IMR-90 (cell line): Measurements from ENCODE around the gene ATP1A3. TPM values are rescaled to one million over a fixed set of nuclear protein-coding genes. Genes with fewer than 3 reads are reported as not detected.

Experiments
- ATAC-seq: fragments of 200-7000 bp; cut with Tn5 transposase; 2 replicates; pipeline ENCODE4 v1.9.1; 2020; ENCODE audit warnings: low read depth, mild to moderate bottlenecking, moderate library complexity
- BruUV-seq: library from RNA; stranded (reverse); fragments of 400-500 nt; replicated peaks from 2 replicates; lab custom pipeline; 2021; lab: Mats Ljungman, UMichigan
- CTCF ChIA-PET: fragments of 300-600 bp; formaldehyde crosslinking; extraction: SDS; loops from one replicate; lab custom pipeline; 2021; ENCODE audit warnings: antibody characterized with exemption; lab: Yijun Ruan, JAX
- POLR2A ChIA-PET: fragments of 300-600 bp; sonication (Branson Sonifier 250); formaldehyde crosslinking; loops from one replicate; lab custom pipeline; 2022; ENCODE audit warnings: antibody characterized with exemption; ENCODE audit not compliant: unreplicated experiment; lab: Charles Lee
- DNase-seq: peaks from one replicate; pipeline ENCODE4 v3.0.0; 2013
- H2AFZ ChIP-seq: replicated peaks from 2 replicates; pipeline ENCODE3; 2013; ENCODE audit warnings: low read length, mild to moderate bottlenecking; ENCODE audit not compliant: poor library complexity
- H2AK5ac ChIP-seq: 2 replicates; pipeline ENCODE4 v1.6.1; 2013; ENCODE audit warnings: low read depth, low read length, inconsistent platforms
- H2AK9ac ChIP-seq: replicated peaks from 2 replicates; pipeline ENCODE3; 2013; ENCODE audit warnings: mild to moderate bottlenecking, low read depth, low read length, moderate library complexity; ENCODE audit not compliant: poor library complexity
- H2BK120ac ChIP-seq: 2 replicates; pipeline ENCODE4 v1.6.1; 2013; ENCODE audit warnings: low read depth, low read length, inconsistent platforms
- H2BK15ac ChIP-seq: 3 replicates; pipeline ENCODE4 v1.6.1; 2013; ENCODE audit warnings: low read depth, low read length, inconsistent platforms
- H2BK20ac ChIP-seq: 2 replicates; pipeline ENCODE4 v1.6.1; 2013; ENCODE audit warnings: low read depth, mild to moderate bottlenecking, inconsistent platforms, low read length, moderate library complexity
- H2BK5ac ChIP-seq: 2 replicates; pipeline ENCODE4 v1.6.1; 2013; ENCODE audit warnings: mild to moderate bottlenecking, low read depth, low read length, inconsistent platforms; ENCODE audit not compliant: poor library complexity, severe bottlenecking
- H3K14ac ChIP-seq: replicated peaks from 2 replicates; pipeline ENCODE4 v1.6.1; 2013; ENCODE audit warnings: low read depth, low read length, inconsistent platforms
- H3K18ac ChIP-seq: 2 replicates; pipeline ENCODE4 v1.6.1; 2013; ENCODE audit warnings: low read depth, low read length, control low read depth
- H3K23ac ChIP-seq: 2 replicates; pipeline ENCODE4 v1.6.1; 2013; ENCODE audit warnings: low read depth, low read length, inconsistent platforms
- H3K27ac ChIP-seq: 2 replicates; pipeline ENCODE4 v1.5.1; 2013; ENCODE audit warnings: mild to moderate bottlenecking, control low read depth, low read length; ENCODE audit not compliant: insufficient read depth
- H3K27me3 ChIP-seq: 2 replicates; pipeline ENCODE4 v1.6.1; 2013; ENCODE audit warnings: low read length; ENCODE audit not compliant: control insufficient read depth, insufficient read depth
- H3K36me3 ChIP-seq: 2 replicates; pipeline ENCODE4 v1.6.1; 2013; ENCODE audit warnings: low read length, mixed read lengths; ENCODE audit not compliant: control insufficient read depth, insufficient read depth
- H3K4ac ChIP-seq: 2 replicates; pipeline ENCODE4 v1.6.1; 2013; ENCODE audit warnings: low read depth, low read length, inconsistent platforms
- H3K4me1 ChIP-seq: 2 replicates; pipeline ENCODE4 v1.6.1; 2013; ENCODE audit warnings: low read length, mixed read lengths; ENCODE audit not compliant: control insufficient read depth, insufficient read depth
- H3K4me2 ChIP-seq: 2 replicates; pipeline ENCODE4 v1.6.1; 2013; ENCODE audit warnings: low read depth, mild to moderate bottlenecking, control low read depth, low read length, moderate library complexity
- H3K4me3 ChIP-seq: 2 replicates; pipeline ENCODE4 v1.5.1; 2013; ENCODE audit warnings: low read depth, mild to moderate bottlenecking, control low read depth, low read length, moderate library complexity; ENCODE audit not compliant: insufficient read depth
- H3K56ac ChIP-seq: 2 replicates; pipeline ENCODE4 v1.6.1; 2013; ENCODE audit warnings: low read length, inconsistent platforms; ENCODE audit not compliant: insufficient read depth; ENCODE audit errors: extremely low read depth
- H3K79me1 ChIP-seq, 2 experiments: 2 replicates each; pipeline ENCODE4 v1.6.1; 2013; ENCODE audit warnings: low read length in 2 of 2, inconsistent platforms in 1 of 2, low read depth in 1 of 2
- H3K9ac ChIP-seq: 2 replicates; pipeline ENCODE4 v1.6.1; 2013; ENCODE audit warnings: low read depth, low read length, control low read depth
- H3K9me1 ChIP-seq: 2 replicates; pipeline ENCODE4 v1.6.1; 2013; ENCODE audit warnings: low read length, inconsistent platforms; ENCODE audit not compliant: insufficient read depth
- H3K9me3 ChIP-seq: 2 replicates; pipeline ENCODE4 v1.6.1; 2013; ENCODE audit warnings: low read length; ENCODE audit not compliant: control insufficient read depth, insufficient read depth
- H4K20me1 ChIP-seq: 2 replicates; pipeline ENCODE4 v1.6.1; 2013; ENCODE audit warnings: low read length, inconsistent platforms; ENCODE audit not compliant: insufficient read depth
- H4K5ac ChIP-seq: 2 replicates; pipeline ENCODE4 v1.6.1; 2013; ENCODE audit warnings: mild to moderate bottlenecking, low read depth, low read length, control low read depth
- H4K8ac ChIP-seq, 2 experiments: 2 replicates each; pipeline ENCODE4 v1.6.1; 2013; ENCODE audit warnings: low read depth in 2 of 2, low read length in 2 of 2, control low read depth in 1 of 2, inconsistent platforms in 1 of 2
- H4K91ac ChIP-seq: 2 replicates; pipeline ENCODE4 v1.6.1; 2013; ENCODE audit warnings: low read depth, low read length, inconsistent platforms; ENCODE audit not compliant: insufficient read depth
- BHLHE40 ChIP-seq: fragments of 150-350 bp; IDR thresholded peaks from 2 replicates; pipeline ENCODE4 v1.6.1; 2016; ENCODE audit warnings: mild to moderate bottlenecking, low read depth, low read length
- CEBPB ChIP-seq: IDR thresholded peaks from 2 replicates; pipeline ENCODE4 v1.6.1; 2012; ENCODE audit warnings: low read depth, low read length, improper control_type of control experiment
- CHD1 ChIP-seq: IDR thresholded peaks from 2 replicates; pipeline ENCODE4 v1.6.1; 2012; ENCODE audit warnings: low read depth, low read length, improper control_type of control experiment
- CTCF ChIP-seq: conservative IDR thresholded peaks from 2 replicates; pipeline ENCODE4 v1.5.1; 2012; ENCODE audit warnings: mild to moderate bottlenecking, low read depth, low read length, improper control_type of control experiment
- ELK1 ChIP-seq: fragments of 150-350 bp; IDR thresholded peaks from 2 replicates; pipeline ENCODE4 v1.6.1; 2016; ENCODE audit warnings: low read depth, mild to moderate bottlenecking, low read length, moderate library complexity, borderline replicate concordance
- FOS ChIP-seq: fragments of 150-350 bp; IDR thresholded peaks from 2 replicates; pipeline ENCODE4 v1.6.1; 2016; ENCODE audit warnings: low read depth, low read length
- MAFK ChIP-seq: IDR thresholded peaks from 2 replicates; pipeline ENCODE4 v1.6.1; 2012; ENCODE audit warnings: low read depth, low read length, improper control_type of control experiment
- MAZ ChIP-seq: IDR thresholded peaks from 2 replicates; pipeline ENCODE4 v1.6.1; 2012; ENCODE audit warnings: low read depth, mild to moderate bottlenecking, low read length, improper control_type of control experiment, moderate library complexity, borderline replicate concordance
- MXI1 ChIP-seq: IDR thresholded peaks from 2 replicates; pipeline ENCODE4 v1.6.1; 2012; ENCODE audit warnings: low read depth, mild to moderate bottlenecking, low read length, moderate library complexity, borderline replicate concordance
- NFE2L2 ChIP-seq: fragments of 150-350 bp; IDR thresholded peaks from 2 replicates; pipeline ENCODE4 v1.6.1; 2016; ENCODE audit warnings: low read depth, mild to moderate bottlenecking, low read length
- POLR2A ChIP-seq: IDR thresholded peaks from 2 replicates; pipeline ENCODE4 v1.6.1; 2012; ENCODE audit warnings: mild to moderate bottlenecking, low read depth, low read length
- RAD21 ChIP-seq: IDR thresholded peaks from 2 replicates; pipeline ENCODE4 v1.6.1; 2012; ENCODE audit warnings: low read length, improper control_type of control experiment
- RCOR1 ChIP-seq: IDR thresholded peaks from 2 replicates; pipeline ENCODE4 v1.6.1; 2012; ENCODE audit warnings: mild to moderate bottlenecking, low read length, improper control_type of control experiment; ENCODE audit not compliant: insufficient replicate concordance
- RFX5 ChIP-seq: IDR thresholded peaks from 2 replicates; pipeline ENCODE4 v1.8.0; 2012; ENCODE audit warnings: low read depth, mild to moderate bottlenecking, low read length, moderate library complexity
- SMC3 ChIP-seq: fragments of 150-350 bp; IDR thresholded peaks from 2 replicates; pipeline ENCODE4 v1.6.1; 2016; ENCODE audit warnings: low read depth, mild to moderate bottlenecking, antibody characterized with exemption, low read length, moderate library complexity
- WGBS, 2 experiments: methylation state at CpG; one replicate each; pipeline versions ENCODE4 v1.1.5 to v1.1.7; 2013; ENCODE audit warnings: missing lambda C conversion rate in 2 of 2; ENCODE audit not compliant: insufficient read length in 1 of 2; ENCODE audit errors: extremely low coverage in 2 of 2; 5-methylcytosine and 5-hydroxymethylcytosine counted together
- dilution Hi-C: fragments of 300-500 bp; cut with HindIII; formaldehyde crosslinking; loops from one replicate; pipeline ENCODE4 v1.14.3; 2018; ENCODE audit warnings: low sequenced_read_pairs; ENCODE audit not compliant: unreplicated experiment
- in situ Hi-C: fragments of 300-500 bp; cut with MboI; formaldehyde crosslinking; loops from 3 replicates; pipeline ENCODE4 v1.14.3; 2019; ENCODE audit warnings: low sequenced_read_pairs, inconsistent platforms, mixed read lengths
- intact Hi-C: fragments of 100-400 bp; cut with micrococcal nuclease; formaldehyde crosslinking; loops from 2 replicates; pipeline ENCODE4 v1.10.0; 2022
- polyA plus RNA-seq, 3 experiments: library from polyadenylated mRNA; depleted of rRNA; stranded (reverse); fragments of >200 nt; gene quantifications; 2 replicates each; pipeline ENCODE4 v1.2.3, GENCODE V29; 2012; ENCODE audit warnings: low replicate concordance in 1 of 3
- total RNA-seq: library from RNA; depleted of rRNA; stranded (reverse); fragments of >200 nt; gene quantifications from 2 replicates; pipeline ENCODE4 v1.2.3, GENCODE V29; 2012
- TF ChIP-seq, protein P1 (sequence below): fragments of 150-350 bp; IDR thresholded peaks from 2 replicates; pipeline ENCODE4 v1.6.1; 2017; ENCODE audit warnings: mild to moderate bottlenecking, antibody characterized with exemption, low read length, low read depth

ATP1A3 gene
- total and polyA plus RNA-seq, 2 of the 4 experiments (the other 2 are of a cell fraction) = under 0.01 to 0.12 TPM

GRCh38 chr19:41965106-41965505, 28.9 kb downstream of the ATP1A3 start:
- no peak overlapping the region for H4K5ac ChIP-seq
- no peak overlapping the region for H3K18ac ChIP-seq
- no peaks in the 10 kb centered on the region for H3K9me3 ChIP-seq
- H4K20me1 ChIP-seq = no peaks in the 10 kb centered on the region
- 20% methylated on average over 1 of the region's 5 CpGs; no CpG with 5 or more reads in 1 of the 2 experiments for WGBS, 2 experiments
- H2AK9ac ChIP-seq = no peak overlapping the region
- peak overlapping the region; percentile 7 for H2AFZ ChIP-seq
- H3K4me3 ChIP-seq = no peak overlapping the region
- DNase-seq = no peak
- dilution Hi-C loops (no loop called here), intact Hi-C loops (no loop called here), in situ Hi-C loops (no loop called here)
- H2BK120ac ChIP-seq = no peak overlapping the region
- H4K91ac ChIP-seq = no peak overlapping the region
- no peaks in the 10 kb centered on the region for H3K79me1 ChIP-seq
- no peaks in the 10 kb centered on the region for H3K36me3 ChIP-seq
- H3K14ac ChIP-seq = no peak overlapping the region
- ChIA-PET CTCF (interaction anchor here (0.7 kb wide), 2 partner anchors 34 to 606 kb away, joined by 3 to 5 read pairs; no protein-coding TSS in a partner anchor), POLR2A (no interaction called here)
- no peak for TF ChIP-seq ELK1
- no peak for TF ChIP-seq SMC3
- no peak for TF ChIP-seq FOS
- TF ChIP-seq POLR2A = no peak
- no peak for TF ChIP-seq MAZ
- TF ChIP-seq CHD1 = no peak
- no peak for TF ChIP-seq RFX5
- TF ChIP-seq RCOR1 = no peak
- no peak for TF ChIP-seq BHLHE40
- no peak for TF ChIP-seq MXI1
- no peak for TF ChIP-seq CEBPB
- TF ChIP-seq NFE2L2 = no peak
- TF ChIP-seq, protein P1, sequence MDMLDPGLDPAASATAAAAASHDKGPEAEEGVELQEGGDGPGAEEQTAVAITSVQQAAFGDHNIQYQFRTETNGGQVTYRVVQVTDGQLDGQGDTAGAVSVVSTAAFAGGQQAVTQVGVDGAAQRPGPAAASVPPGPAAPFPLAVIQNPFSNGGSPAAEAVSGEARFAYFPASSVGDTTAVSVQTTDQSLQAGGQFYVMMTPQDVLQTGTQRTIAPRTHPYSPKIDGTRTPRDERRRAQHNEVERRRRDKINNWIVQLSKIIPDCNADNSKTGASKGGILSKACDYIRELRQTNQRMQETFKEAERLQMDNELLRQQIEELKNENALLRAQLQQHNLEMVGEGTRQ = no peak
- no peak for TF ChIP-seq CTCF
- TF ChIP-seq MAFK = no peak
- TF ChIP-seq RAD21 = no peak
- no peak overlapping the region for H3K4ac ChIP-seq
- H3K4me2 ChIP-seq = no peak overlapping the region
- H2BK20ac ChIP-seq = no peak overlapping the region
- no peak overlapping the region for H2BK5ac ChIP-seq
- no peak overlapping the region for H2AK5ac ChIP-seq
- H3K27ac ChIP-seq = no peak overlapping the region
- no peak for ATAC-seq
- H3K4me1 ChIP-seq = no peaks in the 10 kb centered on the region
- H3K9ac ChIP-seq = no peak overlapping the region
- H3K9me1 ChIP-seq = no peaks in the 10 kb centered on the region
- H3K56ac ChIP-seq = no peak overlapping the region
- no peak overlapping the region for H4K8ac ChIP-seq
- BruUV-seq = no TSS peak
- H3K23ac ChIP-seq = no peak overlapping the region
- H3K27me3 ChIP-seq = peaks cover 23% of the 10 kb centered on the region
- H2BK15ac ChIP-seq = no peak overlapping the region
